OCI-LY3 (cell line): ENCODE data around the gene PILRA.

ENCODE experiments used
- H2AFZ ChIP-seq: fragments of 200-600, 300-600 bp; shearing (Covaris generic); 2 replicates; pipeline ENCODE4 v1.6.0; 2014; ENCODE audit warnings: antibody characterized with exemption, low read depth, low read length
- H3K27ac ChIP-seq: fragments of 200-600, 300-600 bp; sonication (generic); 2 replicates; pipeline ENCODE4 v1.5.1; 2014; ENCODE audit warnings: mild to moderate bottlenecking, low read length, moderate library complexity, mixed read lengths
- H3K27me3 ChIP-seq: fragments of 200-600, 300-600 bp; sonication (generic); 2 replicates; pipeline ENCODE4 v1.6.1; 2014; ENCODE audit warnings: low read depth, low read length, mixed read lengths
- H3K36me3 ChIP-seq: fragments of 200-600, 300-600 bp; sonication (generic); replicated peaks from 2 replicates; pipeline ENCODE3; 2014; ENCODE audit warnings: low read depth, low read length, mixed read lengths
- H3K4me1 ChIP-seq: fragments of 300-600, 200-600 bp; sonication (generic); 2 replicates; pipeline ENCODE4 v1.6.1; 2014; ENCODE audit warnings: low read length, mixed read lengths
- H3K4me2 ChIP-seq: fragments of 200-600, 300-600 bp; sonication (generic); 2 replicates; pipeline ENCODE4 v1.6.1; 2014; ENCODE audit warnings: low read length, mixed read lengths
- H3K4me3 ChIP-seq: fragments of 300-600, 200-600 bp; sonication (generic); 2 replicates; pipeline ENCODE4 v1.5.1; 2014; ENCODE audit warnings: antibody characterized with exemption, mild to moderate bottlenecking, low read length, moderate library complexity
- H3K79me2 ChIP-seq: fragments of 300-600, 200-600 bp; shearing (Covaris generic); 2 replicates; pipeline ENCODE4 v1.6.1; 2014; ENCODE audit warnings: mild to moderate bottlenecking, low read length, mixed read lengths
- H3K9ac ChIP-seq: fragments of 300-600, 200-600 bp; shearing (Covaris generic); 2 replicates; pipeline ENCODE4 v1.6.0; 2014; ENCODE audit warnings: mild to moderate bottlenecking, low read length, moderate library complexity
- H3K9me3 ChIP-seq: fragments of 200-600, 300-600 bp; shearing (Covaris generic); 2 replicates; pipeline ENCODE4 v1.6.1; 2014; ENCODE audit warnings: low read length, mixed read lengths; ENCODE audit not compliant: insufficient read depth
- H4K20me1 ChIP-seq: fragments of 200-600, 300-600 bp; sonication (generic); 2 replicates; pipeline ENCODE4 v1.6.1; 2016; ENCODE audit warnings: low read length, mixed read lengths; ENCODE audit not compliant: insufficient read depth
- EZH2phosphoT487 ChIP-seq: fragments of 200-600 bp; shearing (Covaris generic); IDR thresholded peaks from 2 replicates; pipeline ENCODE4 v1.6.1; 2018; ENCODE audit warnings: antibody characterized with exemption, mixed run types, low read depth
- TF ChIP-seq, protein P1 (sequence below): fragments of 200-600, 300-600 bp; sonication (generic); IDR thresholded peaks from 2 replicates; pipeline ENCODE4 v1.5.1; 2014; ENCODE audit warnings: antibody characterized with exemption, low read length, low read depth

The PILRA gene

DNA sequence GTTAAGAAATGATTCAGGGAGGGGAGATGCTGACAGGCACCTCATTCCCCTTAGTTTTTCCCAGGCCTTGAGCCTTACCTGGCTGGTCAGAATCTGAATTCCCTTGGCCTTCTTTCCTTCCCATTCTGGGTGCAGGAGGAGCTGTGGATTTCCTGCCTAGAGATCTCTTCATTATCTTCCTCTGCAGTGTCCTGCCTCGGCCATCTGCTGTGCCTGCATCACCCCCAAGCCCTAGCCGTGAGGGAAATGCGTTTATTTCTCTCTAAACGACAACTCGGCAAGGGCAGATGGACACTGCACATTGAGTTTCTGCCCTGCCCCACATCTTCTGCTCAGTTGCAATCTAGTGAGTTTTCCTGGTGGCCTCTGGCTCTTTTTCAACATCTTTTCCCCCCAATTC lies 28.5 kb downstream of the PILRA start:
- H3K36me3 ChIP-seq: no peaks in the 10 kb centered on the region
- H4K20me1 ChIP-seq: no peaks in the 10 kb centered on the region
- no peak overlapping the region for H3K4me2 ChIP-seq
- TF ChIP-seq, protein P1, sequence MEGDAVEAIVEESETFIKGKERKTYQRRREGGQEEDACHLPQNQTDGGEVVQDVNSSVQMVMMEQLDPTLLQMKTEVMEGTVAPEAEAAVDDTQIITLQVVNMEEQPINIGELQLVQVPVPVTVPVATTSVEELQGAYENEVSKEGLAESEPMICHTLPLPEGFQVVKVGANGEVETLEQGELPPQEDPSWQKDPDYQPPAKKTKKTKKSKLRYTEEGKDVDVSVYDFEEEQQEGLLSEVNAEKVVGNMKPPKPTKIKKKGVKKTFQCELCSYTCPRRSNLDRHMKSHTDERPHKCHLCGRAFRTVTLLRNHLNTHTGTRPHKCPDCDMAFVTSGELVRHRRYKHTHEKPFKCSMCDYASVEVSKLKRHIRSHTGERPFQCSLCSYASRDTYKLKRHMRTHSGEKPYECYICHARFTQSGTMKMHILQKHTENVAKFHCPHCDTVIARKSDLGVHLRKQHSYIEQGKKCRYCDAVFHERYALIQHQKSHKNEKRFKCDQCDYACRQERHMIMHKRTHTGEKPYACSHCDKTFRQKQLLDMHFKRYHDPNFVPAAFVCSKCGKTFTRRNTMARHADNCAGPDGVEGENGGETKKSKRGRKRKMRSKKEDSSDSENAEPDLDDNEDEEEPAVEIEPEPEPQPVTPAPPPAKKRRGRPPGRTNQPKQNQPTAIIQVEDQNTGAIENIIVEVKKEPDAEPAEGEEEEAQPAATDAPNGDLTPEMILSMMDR: no peak
- no peak for TF ChIP-seq EZH2phosphoT487
- H3K9ac ChIP-seq: no peak overlapping the region
- peaks cover 60% of the 10 kb centered on the region for H3K27me3 ChIP-seq
- no peak overlapping the region for H2AFZ ChIP-seq
- no peak overlapping the region for H3K27ac ChIP-seq
- H3K4me3 ChIP-seq: no peak overlapping the region
- no peaks in the 10 kb centered on the region for H3K79me2 ChIP-seq
- H3K9me3 ChIP-seq: no peaks in the 10 kb centered on the region
- peaks cover 32% of the 10 kb centered on the region for H3K4me1 ChIP-seq

DNA sequence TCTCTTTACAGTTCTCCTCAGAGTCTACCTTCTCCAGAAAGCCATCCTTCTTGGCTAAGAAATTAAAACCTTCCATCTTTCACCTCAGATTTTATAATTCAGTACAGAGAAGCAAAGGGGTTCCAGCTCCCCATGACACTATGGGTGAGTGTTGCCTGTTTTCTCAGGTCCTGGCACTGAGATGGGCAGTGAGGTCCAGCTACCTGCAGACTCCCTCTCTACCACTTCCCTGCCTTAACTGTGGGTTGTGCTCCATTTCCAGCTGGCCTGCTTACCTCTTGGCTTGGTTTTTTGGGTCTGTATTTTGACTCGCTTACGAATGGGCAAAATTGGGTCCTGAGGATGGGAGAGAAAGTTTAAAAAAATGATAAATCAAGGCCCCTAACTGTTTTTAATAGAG lies 29.0 kb downstream of the PILRA start:
- Histone ChIP-seq H4K20me1 (no peaks in the 10 kb centered on the region), H3K4me1 (peaks cover 31% of the 10 kb centered on the region), H3K36me3 (no peaks in the 10 kb centered on the region), H3K4me2 (no peak overlapping the region), H3K79me2 (no peaks in the 10 kb centered on the region), H3K9ac (no peak overlapping the region), H2AFZ (no peak overlapping the region), H3K27me3 (peaks cover 64% of the 10 kb centered on the region), H3K9me3 (no peaks in the 10 kb centered on the region), H3K4me3 (no peak overlapping the region), H3K27ac (no peak overlapping the region)
- TF ChIP-seq EZH2phosphoT487: no peak
- TF ChIP-seq, protein P1: no peak

DNA sequence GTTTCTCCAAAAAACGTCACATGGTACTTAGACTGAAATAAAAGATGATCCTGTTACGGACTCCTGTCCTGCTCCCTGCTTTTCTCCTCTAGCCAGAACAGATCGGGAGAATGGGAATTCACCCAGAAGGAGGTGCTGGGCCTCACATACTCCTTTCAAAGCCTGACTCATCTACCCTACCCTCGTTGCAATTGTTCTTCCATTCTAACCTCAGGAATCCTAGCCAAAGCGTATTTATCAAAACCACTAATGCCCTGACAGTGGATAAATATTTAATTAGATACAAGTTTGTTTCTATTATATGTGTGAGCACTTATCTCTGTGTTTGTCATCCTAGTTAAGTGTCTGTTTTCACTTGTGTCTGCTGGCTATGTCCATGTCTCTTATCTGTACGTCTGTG lies 33.5 kb downstream of the PILRA start:
- no peaks in the 10 kb centered on the region for H3K9me3 ChIP-seq
- no peak overlapping the region for H3K9ac ChIP-seq
- H3K79me2 ChIP-seq: no peaks in the 10 kb centered on the region
- no peak overlapping the region for H3K4me3 ChIP-seq
- H3K27ac ChIP-seq: no peak overlapping the region
- H3K4me1 ChIP-seq: peaks cover 21% of the 10 kb centered on the region
- no peak for TF ChIP-seq EZH2phosphoT487
- TF ChIP-seq, protein P1: no peak
- peaks cover 58% of the 10 kb centered on the region for H3K27me3 ChIP-seq
- no peak overlapping the region for H2AFZ ChIP-seq
- no peaks in the 10 kb centered on the region for H4K20me1 ChIP-seq
- no peaks in the 10 kb centered on the region for H3K36me3 ChIP-seq
- no peak overlapping the region for H3K4me2 ChIP-seq

DNA sequence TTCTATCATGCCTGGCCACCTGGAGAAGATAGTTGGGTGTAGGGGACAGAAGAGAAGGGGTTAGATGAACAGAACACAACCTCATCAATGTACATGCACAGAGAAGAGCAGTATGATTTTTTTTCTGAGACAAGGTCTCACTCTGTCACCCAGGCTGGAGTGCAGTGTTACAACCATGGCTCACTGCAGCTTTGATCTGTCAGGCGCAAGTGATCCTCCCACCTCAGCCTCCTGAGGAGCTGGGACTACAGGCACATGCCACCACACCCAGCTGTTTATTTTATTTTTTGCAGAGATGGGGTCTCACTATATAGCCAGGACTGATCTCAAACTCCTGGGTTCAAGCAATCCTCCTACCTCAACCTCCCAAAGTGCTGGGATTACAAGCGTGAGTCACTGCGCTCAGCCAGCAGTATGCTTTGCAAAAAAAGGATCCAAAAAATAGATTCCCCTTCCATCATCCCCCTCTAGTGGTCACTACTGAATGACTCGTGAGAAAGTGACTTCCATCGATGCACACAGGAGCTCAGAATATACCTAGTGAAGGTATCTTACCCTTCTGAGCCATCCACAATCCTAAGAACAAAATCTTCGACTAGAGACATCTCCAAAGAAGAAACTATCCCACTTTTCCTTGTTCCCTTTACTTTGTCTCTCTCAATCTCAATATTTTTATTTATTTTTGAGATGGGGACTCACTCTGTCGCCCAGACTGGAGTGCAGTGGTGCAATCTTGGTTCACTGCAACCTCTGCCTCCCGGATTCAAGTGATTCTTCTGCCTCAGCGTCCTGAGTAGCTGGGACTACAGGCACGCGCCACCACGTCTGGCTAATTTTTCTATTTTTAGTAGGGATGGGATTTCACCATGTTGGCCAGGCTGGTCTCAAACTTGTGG lies 34.2 kb downstream of the PILRA start:
- H3K27me3 ChIP-seq: peaks cover 51% of the 10 kb centered on the region
- H3K9me3 ChIP-seq: no peaks in the 10 kb centered on the region
- H3K4me3 ChIP-seq: no peak overlapping the region
- no peaks in the 10 kb centered on the region for H3K79me2 ChIP-seq
- TF ChIP-seq, protein P1: peak; percentile 75
- TF ChIP-seq EZH2phosphoT487: no peak
- no peak overlapping the region for H2AFZ ChIP-seq
- peaks cover 21% of the 10 kb centered on the region for H3K4me1 ChIP-seq
- no peaks in the 10 kb centered on the region for H3K36me3 ChIP-seq
- no peak overlapping the region for H3K27ac ChIP-seq
- no peaks in the 10 kb centered on the region for H4K20me1 ChIP-seq
- peak overlapping the region; percentile 15; the same call in 1 of the 2 replicates for H3K4me2 ChIP-seq
- H3K9ac ChIP-seq: no peak overlapping the region
